GM19372 (cell line): ENCODE results near the gene TRIP11.

ENCODE experiments used
- ATAC-seq: cut with Tn5 transposase; IDR thresholded peaks from one replicate; pipeline ENCODE4 v1.9.1; 2021; ENCODE audit warnings: mild to moderate bottlenecking, low read depth, moderate library complexity; ENCODE audit not compliant: unreplicated experiment

Gene TRIP11

GRCh38 chr14:91961297-91962220 is 78.3 kb downstream of the TRIP11 start:
- ATAC-seq, result no peak

DNA sequence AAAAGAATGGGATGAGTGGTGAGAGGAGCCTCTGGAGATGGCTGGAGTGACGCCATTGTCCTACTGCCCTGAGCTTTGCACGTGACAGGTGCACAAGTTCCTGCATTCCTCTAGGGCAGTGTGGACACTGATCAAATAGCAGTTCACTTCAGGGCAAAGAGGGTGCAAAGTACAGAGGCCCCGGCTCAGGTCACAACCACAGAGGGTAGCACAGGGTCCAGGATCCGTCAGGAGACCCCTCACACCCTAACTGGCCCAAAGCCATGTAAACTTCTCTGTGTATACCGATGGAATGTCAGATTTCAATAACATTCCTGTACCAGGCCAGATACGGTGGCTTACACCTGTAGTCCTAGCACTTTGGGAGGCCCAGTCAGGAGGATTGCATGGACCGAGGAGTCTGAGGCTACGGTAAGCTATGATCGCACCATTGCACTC is 82.0 kb downstream of the TRIP11 start:
- no peak for ATAC-seq

DNA sequence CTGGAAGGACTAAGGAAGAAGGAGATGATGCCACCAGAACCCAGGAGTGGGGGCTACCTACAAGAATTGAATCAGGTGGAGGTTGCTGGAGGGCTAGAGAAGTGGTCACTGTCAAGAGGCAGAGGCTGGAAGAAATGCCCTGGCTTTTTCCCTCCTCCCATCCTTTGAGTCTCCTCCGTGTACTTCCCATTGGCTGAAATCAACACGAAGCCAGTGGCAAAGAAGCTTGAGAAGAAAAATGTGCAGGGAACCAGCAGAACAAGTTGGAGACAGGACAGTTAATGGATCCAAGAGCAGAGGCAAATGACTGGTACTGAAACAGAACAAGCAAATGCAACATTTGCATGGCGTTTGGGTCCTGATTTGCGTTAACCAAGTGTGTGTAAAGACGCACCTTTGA is 83.2 kb downstream of the TRIP11 start:
- ATAC-seq, result no peak

- no peak for ATAC-seq
Measured at GRCh38 chr14:91955168-91955567, 84.7 kb downstream of the TRIP11 start.

DNA sequence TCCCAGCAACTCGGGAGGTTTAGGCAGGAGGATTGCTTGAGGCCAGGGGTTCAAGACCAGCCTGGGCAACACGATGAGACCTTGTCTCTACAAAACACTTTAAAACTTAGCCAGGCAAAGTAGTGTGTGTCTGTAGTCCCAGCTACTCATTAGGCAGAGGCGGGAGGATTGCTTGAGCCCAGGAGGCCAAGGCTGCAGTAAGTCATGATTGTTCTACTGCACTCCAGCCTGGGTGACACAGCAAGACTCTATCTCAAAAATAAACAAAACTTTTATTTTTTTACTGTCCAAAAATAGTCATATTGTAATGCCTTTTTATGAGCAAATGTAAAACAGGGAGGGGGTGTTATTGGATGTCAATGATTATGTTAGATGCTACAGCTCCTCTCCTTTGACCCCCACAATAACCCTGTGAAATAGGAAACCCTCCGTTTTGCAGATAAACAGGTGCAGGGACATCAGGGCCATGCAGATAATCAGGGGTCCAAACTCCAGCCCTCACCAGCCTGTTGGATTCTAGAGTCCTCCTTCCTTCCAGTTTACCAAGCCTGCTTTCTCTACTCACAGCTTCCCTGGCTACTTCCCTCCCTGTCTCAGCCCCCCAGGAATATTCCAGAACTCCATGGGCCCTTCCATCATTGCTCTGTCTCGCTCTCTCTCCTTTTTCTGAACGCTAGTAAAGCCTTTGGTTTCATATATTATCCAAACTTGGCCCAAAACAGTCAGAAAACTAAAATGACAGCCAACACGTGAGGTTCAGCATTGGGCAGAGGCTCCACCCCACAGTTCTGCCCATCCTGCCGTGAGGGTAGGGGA is 86.5 kb downstream of the TRIP11 start:
- ATAC-seq, result no peak

DNA sequence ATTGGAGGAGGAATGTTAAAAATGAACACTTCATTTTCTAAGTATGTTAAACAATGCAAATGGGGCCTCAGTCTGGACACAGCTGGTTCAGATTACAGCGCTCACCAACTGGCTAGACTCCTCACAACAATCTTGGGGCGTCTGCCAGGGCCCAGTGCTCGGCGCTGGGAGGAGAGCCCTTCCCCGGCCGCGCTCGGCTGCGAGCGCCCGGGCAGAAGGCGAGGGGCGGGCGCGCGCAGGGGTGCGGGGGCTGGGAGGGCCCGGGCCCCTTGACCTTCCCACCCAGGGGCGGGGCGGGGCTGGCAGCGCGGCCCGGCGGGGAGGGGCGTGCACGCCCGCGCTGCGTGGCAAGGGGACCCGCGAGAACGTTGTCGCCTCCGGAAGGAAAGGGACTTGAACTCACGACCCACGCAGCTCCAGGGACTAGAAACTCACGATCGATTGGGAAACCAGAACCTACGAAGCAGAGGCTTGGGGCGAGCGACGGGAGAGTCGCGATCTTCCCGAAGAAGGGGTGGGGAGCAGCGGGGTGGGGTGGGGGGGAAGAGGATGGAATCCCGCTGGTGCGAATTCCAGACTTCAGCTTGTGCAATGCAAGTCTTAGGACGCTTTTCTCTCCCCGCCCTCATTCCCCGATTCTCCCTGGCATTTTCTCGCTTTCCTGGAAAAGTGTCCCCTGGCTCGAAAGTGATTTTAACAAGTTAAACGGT is 92.2 kb downstream of the TRIP11 start, which contains the start of gene FBLN5:
FBLN5 (minus strand) TSS at position 220 of the 710 bp plus-strand sequence. CDS start 465 bp downstream, outside the sequence.
- no peak for ATAC-seq

DNA sequence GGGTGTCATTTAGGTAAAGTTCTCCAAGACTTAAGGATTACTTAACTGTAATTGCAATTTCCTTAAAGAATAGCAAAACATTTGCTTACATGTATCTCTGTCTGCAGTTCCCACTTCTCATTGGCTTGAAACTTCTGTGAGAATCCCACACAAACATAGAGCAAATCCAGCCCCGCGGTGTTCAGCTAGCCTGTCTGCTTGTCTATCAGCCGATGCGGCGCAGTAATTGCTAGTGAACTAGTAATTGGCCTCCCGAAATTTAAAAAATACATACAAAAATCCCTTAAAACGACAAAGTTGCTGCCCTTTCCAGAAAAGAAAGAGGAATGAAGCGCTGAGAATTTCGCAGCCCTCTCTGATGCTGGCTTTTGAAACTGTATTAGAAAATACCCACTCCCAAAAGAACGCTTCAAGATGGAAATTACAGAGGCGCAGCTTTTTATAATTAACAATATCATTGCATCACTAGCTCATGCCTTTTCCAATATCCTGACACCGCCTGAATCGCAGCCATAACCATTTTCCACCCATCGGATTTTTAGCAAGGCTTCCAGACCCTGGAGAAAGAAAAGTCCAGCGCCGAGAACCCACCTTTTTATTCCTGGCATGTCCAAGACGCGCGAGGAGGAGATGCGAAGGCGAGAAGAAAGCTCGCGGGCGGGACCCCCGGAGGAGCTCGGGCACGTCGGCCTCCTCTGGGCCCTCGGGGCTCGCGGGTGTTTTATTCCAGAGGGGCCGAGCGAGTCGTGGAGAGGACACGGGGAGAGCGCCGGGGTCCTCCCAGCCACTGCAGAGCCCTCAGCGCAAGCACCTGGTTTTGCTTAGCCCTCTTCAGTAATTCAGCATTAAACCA is 93.0 kb downstream of the TRIP11 start:
- no peak for ATAC-seq

DNA sequence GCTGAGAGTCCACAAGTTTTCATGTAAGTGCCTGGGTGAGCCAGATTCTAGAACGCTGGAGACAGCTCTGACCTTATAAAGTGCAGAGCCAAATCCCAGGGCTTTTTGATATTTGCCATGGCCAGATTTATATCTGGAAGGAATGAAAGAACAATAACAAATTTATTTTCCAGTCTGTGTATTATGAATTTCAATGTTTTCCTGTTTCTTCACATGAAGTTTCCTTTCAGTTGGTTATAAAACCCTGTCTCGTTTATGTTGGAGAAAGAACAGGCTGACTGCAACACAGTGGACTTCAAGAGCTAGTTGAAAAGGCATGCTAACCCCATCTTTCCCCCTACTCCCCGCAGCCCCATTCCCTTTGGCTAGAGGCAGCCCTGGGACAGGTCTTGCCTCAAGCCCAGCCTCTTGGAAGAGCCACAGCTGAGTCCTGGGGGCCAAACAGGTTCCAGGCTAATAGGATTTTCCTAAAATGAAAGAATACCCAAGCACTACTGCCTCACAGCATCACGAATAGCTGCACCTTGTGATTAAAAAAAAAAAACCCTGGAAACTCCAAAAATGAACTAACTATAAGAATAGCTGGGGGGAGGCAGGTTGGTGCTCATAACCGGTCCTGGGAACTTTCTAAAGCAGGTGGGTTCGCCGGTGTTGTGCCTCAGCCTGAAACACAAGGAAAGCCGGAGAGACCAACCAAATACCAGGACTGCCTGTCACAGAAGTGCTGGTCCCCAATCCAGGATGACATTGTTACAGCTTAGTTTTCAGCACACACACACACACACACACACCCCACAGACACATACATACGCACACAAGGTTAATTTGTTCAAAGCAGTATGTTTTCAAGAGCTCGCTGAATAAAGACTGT is 93.9 kb downstream of the TRIP11 start:
- no peak for ATAC-seq

DNA sequence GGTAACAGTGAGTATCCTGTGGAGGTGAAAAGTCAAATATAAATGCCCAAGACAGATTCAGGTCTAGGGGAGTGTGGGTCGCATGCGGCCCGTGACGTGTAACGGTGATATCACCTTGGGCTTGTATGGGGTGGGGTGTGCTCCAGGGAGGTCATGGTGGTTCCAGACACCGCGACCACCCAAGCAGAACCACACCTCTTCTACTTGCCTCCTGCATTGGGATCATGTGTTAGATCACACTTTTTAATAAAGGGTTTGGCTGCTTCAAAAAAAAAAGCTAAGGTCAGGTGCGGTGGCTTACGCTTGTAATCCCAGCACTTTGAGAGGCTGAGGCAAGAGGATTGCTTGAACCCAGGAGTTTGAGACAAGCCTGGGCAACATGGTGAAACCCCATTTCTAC is 96.9 kb downstream of the TRIP11 start:
- ATAC-seq, result no peak

DNA sequence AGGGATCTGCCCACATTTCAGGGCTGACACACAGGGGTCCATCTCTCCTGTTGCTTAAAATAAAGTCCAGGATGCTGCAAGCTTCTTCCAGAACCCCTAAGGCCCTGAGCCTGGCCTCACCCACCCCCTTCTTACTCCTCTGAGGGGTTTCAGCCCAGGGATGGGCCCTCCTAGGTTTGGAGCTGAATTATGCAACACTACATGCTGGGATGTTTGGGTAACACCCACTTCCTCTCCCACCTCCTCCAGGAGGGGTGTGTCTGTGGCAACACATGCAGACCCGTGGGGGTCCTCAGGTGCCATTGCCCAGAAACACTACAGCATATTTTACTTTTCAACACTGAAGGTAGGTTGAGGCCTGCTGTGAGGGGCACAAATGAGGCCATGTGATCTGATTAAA is 97.7 kb downstream of the TRIP11 start:
- no peak for ATAC-seq

GRCh38 chr14:91940209-91940608 is 99.7 kb downstream of the TRIP11 start:
- no peak for ATAC-seq

DNA sequence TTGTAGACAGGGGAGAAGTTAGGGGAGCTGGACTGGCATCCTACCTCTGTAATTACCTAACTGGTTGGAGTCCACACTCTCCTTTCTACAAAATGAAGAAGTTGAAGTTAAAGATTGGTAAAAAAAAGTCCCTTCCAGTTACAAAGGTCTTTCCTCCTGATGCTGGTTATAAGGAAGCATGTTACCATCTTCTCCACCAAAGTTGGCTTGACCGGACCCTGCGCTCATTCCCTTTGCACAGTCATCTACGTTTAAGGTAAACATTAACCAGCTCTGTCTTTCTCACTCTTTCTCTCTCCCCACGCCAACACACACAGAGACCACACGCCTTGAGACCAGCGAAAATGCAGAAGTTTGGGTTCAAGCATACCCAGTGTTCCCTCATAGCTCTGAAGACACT is 104.3 kb downstream of the TRIP11 start:
- no peak for ATAC-seq

GRCh38 chr14:91934554-91935285 is 105.1 kb downstream of the TRIP11 start:
- ATAC-seq, result no peak

GRCh38 chr14:91931478-91932088 is 108.3 kb downstream of the TRIP11 start:
- ATAC-seq, result no peak

DNA sequence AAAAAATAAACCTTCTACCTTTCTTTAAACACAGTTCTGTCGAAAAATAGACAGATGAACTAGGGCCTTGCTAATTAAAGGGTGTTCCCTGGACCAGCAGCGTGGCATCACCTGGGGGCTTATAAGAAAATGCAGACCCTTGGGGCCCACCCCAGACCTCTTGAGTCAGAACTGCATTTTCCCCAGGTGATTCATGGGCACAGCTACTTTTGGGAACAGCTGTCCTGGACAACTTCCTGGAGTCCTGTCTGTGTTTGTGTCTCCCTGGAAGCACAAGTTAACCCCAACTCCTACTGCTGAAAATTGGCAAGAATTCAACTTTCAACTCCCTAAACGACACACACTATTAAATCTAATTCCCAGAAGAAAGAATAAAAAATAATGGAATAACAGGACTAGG is 110.2 kb downstream of the TRIP11 start:
- no peak for ATAC-seq

DNA sequence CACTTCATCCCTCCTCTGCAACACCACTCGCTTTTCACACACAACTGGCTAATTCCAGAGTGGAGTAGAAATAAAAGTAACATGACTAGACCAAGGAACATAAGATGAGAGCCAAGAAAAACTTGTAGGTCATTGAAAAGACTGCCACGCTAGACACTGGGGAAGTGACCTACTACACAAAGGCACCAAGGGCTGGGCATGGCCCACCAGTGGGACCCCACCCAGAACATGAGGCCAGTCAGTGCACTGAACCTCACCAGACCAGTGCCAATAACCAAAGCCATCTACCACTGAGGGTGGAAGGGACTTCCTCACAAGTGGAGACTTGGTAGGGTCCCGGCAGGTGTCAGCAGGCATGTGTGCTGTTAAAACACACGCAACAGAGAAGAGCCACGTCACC is 112.1 kb downstream of the TRIP11 start:
- ATAC-seq, result no peak

- ATAC-seq, result no peak
Measured at GRCh38 chr14:91927191-91927590, 112.7 kb downstream of the TRIP11 start.
